ENCODE results near the gene NDOR1.

Gene NDOR1

GRCh38 chr9:137183980-137184595 is 21.4 kb upstream of the NDOR1 start:
- DNase-seq: no peak

GRCh38 chr9:137184881-137185660 is 20.4 kb upstream of the NDOR1 start:
- no peak for DNase-seq

GRCh38 chr9:137185921-137186320 is 19.6 kb upstream of the NDOR1 start:
- DNase-seq: no peak

GRCh38 chr9:137186385-137186784 is 19.1 kb upstream of the NDOR1 start:
- DNase-seq: no peak

GRCh38 chr9:137187386-137187785 is 18.1 kb upstream of the NDOR1 start:
- DNase-seq: no peak

GRCh38 chr9:137188086-137188489 is 17.4 kb upstream of the NDOR1 start:
- no peak for DNase-seq

GRCh38 chr9:137188490-137189296 is 16.8 kb upstream of the NDOR1 start, which contains the start of the genes ANAPC2 and SSNA1:
ANAPC2 (minus strand) TSS chr9:137188560; CDS start chr9:137188532, 28 bp downstream.
SSNA1 (plus strand) TSS chr9:137188676; CDS start chr9:137188727, 51 bp downstream.
- peak; percentile 44 for DNase-seq

GRCh38 chr9:137189297-137190295 is 15.9 kb upstream of the NDOR1 start:
- DNase-seq: no peak

- DNase-seq: no peak
Observed at GRCh38 chr9:137190315-137190856, 15.1 kb upstream of the NDOR1 start.

GRCh38 chr9:137191245-137191644 is 14.3 kb upstream of the NDOR1 start:
- no peak for DNase-seq

GRCh38 chr9:137191691-137192447 is 13.6 kb upstream of the NDOR1 start:
- no peak for DNase-seq

- DNase-seq: no peak
Observed at GRCh38 chr9:137192448-137192780, 13.1 kb upstream of the NDOR1 start.

- DNase-seq: no peak
Observed at GRCh38 chr9:137192859-137193258, 12.6 kb upstream of the NDOR1 start.

GRCh38 chr9:137193771-137194170 is 11.7 kb upstream of the NDOR1 start:
- DNase-seq: no peak

GRCh38 chr9:137194388-137194787 is 11.1 kb upstream of the NDOR1 start:
- DNase-seq: no peak

GRCh38 chr9:137194909-137195308 is 10.6 kb upstream of the NDOR1 start:
- DNase-seq: no peak

- DNase-seq: no peak
Observed at GRCh38 chr9:137195525-137196220, 9.8 kb upstream of the NDOR1 start.

- DNase-seq: no peak
Observed at GRCh38 chr9:137198051-137198901, 7.2 kb upstream of the NDOR1 start.

GRCh38 chr9:137198902-137199283 is 6.6 kb upstream of the NDOR1 start:
- no peak for DNase-seq

Data from NCI-H1694 (cell line).